HCT116 (cell line): ENCODE results near the gene CAMK2G. TPM values are rescaled to one million over a fixed set of nuclear protein-coding genes. Genes with fewer than 3 reads are reported as not detected.

Experiments used
- ATAC-seq: fragments of 200-7000 bp; cut with Tn5 transposase; 2 replicates; pipeline ENCODE4 v1.9.1; 2020; ENCODE audit warnings: mild to moderate bottlenecking, moderate library complexity
- BruUV-seq: library from RNA; stranded (reverse); fragments of 400-500 nt; replicated peaks from 2 replicates; lab custom pipeline; 2021; lab: Mats Ljungman, UMichigan
- CTCF ChIA-PET: fragments of 300-600 bp; sonication (Branson Sonifier 250); formaldehyde crosslinking; loops from one replicate; lab custom pipeline; 2021; ENCODE audit warnings: antibody characterized with exemption; lab: Charles Lee
- POLR2A ChIA-PET: fragments of 300-600, 350-600 bp; sonication (Branson Sonifier 250); formaldehyde crosslinking; loops from one replicate; lab custom pipeline; 2021; ENCODE audit warnings: antibody characterized with exemption; lab: Charles Lee
- RAD21 ChIA-PET, 2 experiments: fragments of 300-600 bp; sonication (Branson Sonifier 250); formaldehyde crosslinking; loops; one replicate each; lab custom pipeline; 2023; ENCODE audit warnings: low total read pairs in 2 of 2; ENCODE audit not compliant: uncharacterized antibody in 2 of 2, unreplicated experiment in 2 of 2, low non-redundant PET in 1 of 2; lab: Charles Lee
- DNase-seq: peaks from one replicate; pipeline ENCODE4 v3.0.0-alpha.2; 2010; ENCODE audit warnings: low read depth, low spot score
- H2AFZ ChIP-seq: fragments of 200-600 bp; shearing (Covaris generic), sonication (generic); 2 replicates; pipeline ENCODE4 v1.6.1; 2017; ENCODE audit warnings: low read depth, mixed run types, mixed read lengths, antibody characterized with exemption, low read length; ENCODE audit not compliant: poor library complexity, severe bottlenecking
- H3K27ac ChIP-seq: 2 replicates; pipeline ENCODE4 v1.5.1; 2012; ENCODE audit warnings: low read depth, low read length
- H3K27me3 ChIP-seq: fragments of 200-600 bp; sonication (generic); 2 replicates; pipeline ENCODE4 v1.6.1; 2016; ENCODE audit warnings: mixed run types, low read length, mixed read lengths; ENCODE audit not compliant: insufficient read depth
- H3K36me3 ChIP-seq, 2 experiments: fragments of 200-500 bp in 1 of 2; fragments of 200-600 bp in 1 of 2; sonication (Bioruptor generic) in 1 of 2; sonication (generic) in 1 of 2; 2 replicates each; pipeline versions ENCODE4 v1.5.1 to v1.6.1; 2014 to 2016; ENCODE audit warnings: low read length in 2 of 2, inconsistent platforms in 1 of 2, mixed read lengths in 1 of 2, mixed run types in 1 of 2; ENCODE audit not compliant: insufficient read depth in 2 of 2, control insufficient read depth in 1 of 2
- H3K4me1 ChIP-seq, 2 experiments: fragments of 200-600 bp in 1 of 2; sonication (generic) in 1 of 2; 2 replicates each; pipeline versions ENCODE4 v1.5.1 to v1.6.1; 2012 to 2017; ENCODE audit warnings: low read length in 2 of 2, inconsistent platforms in 1 of 2, mild to moderate bottlenecking in 1 of 2, mixed read lengths in 1 of 2, mixed run types in 1 of 2, moderate library complexity in 1 of 2; ENCODE audit not compliant: insufficient read depth in 2 of 2, control insufficient read depth in 1 of 2
- H3K4me2 ChIP-seq: fragments of 200-600 bp; sonication (generic); 2 replicates; pipeline ENCODE4 v1.6.1; 2017; ENCODE audit warnings: mixed run types, low read length, mixed read lengths
- H3K4me3 ChIP-seq, 2 experiments: fragments of 200-600 bp in 1 of 2; sonication (generic) in 1 of 2; replicated peaks in 1 of 2; 2 replicates each; pipeline ENCODE4 v1.5.1; 2011 to 2016; ENCODE audit warnings: low read length in 2 of 2, control low read depth in 1 of 2, low read depth in 1 of 2, mild to moderate bottlenecking in 1 of 2, mixed read lengths in 1 of 2, mixed run types in 1 of 2
- H3K79me2 ChIP-seq: fragments of 200-600 bp; sonication (generic); 2 replicates; pipeline ENCODE4 v1.6.1; 2017; ENCODE audit warnings: mild to moderate bottlenecking, mixed run types, low read length, moderate library complexity, mixed read lengths; ENCODE audit not compliant: insufficient read depth
- H3K9ac ChIP-seq: fragments of 200-600 bp; sonication (generic); 2 replicates; pipeline ENCODE4 v1.6.1; 2016; ENCODE audit warnings: low read length, mixed read lengths
- H3K9me2 ChIP-seq: fragments of 200-600 bp; sonication (generic), shearing (Covaris generic); 2 replicates; pipeline ENCODE4 v1.6.1; 2017; ENCODE audit warnings: mixed run types, mild to moderate bottlenecking, moderate library complexity; ENCODE audit not compliant: insufficient read depth
- H3K9me3 ChIP-seq, 2 experiments: fragments of 200-500 bp in 1 of 2; fragments of 200-600 bp in 1 of 2; sonication (Bioruptor generic) in 1 of 2; sonication (generic) in 1 of 2; 2 replicates each; pipeline ENCODE4 v1.6.1; 2014 to 2017; ENCODE audit warnings: low read length in 2 of 2, mixed read lengths in 2 of 2, inconsistent platforms in 1 of 2, low read depth in 1 of 2, mild to moderate bottlenecking in 1 of 2, mixed run types in 1 of 2, moderate library complexity in 1 of 2; ENCODE audit not compliant: control insufficient read depth in 1 of 2, insufficient read depth in 1 of 2
- H4K20me1 ChIP-seq: fragments of 200-600 bp; sonication (generic), shearing (Covaris generic); 2 replicates; pipeline ENCODE4 v1.6.1; 2017; ENCODE audit warnings: mixed run types, mild to moderate bottlenecking, moderate library complexity; ENCODE audit not compliant: insufficient read depth
- CBX3 ChIP-seq: IDR thresholded peaks from 2 replicates; pipeline ENCODE4 v1.6.1; 2012; ENCODE audit warnings: low read depth
- CEBPB ChIP-seq: IDR thresholded peaks from 2 replicates; pipeline ENCODE4 v1.6.1; 2012; ENCODE audit warnings: low read depth
- EGR1 ChIP-seq: IDR thresholded peaks from 2 replicates; pipeline ENCODE4 v1.6.1; 2012; ENCODE audit warnings: low read depth
- EZH2 ChIP-seq: fragments of 200-600 bp; sonication (generic); IDR thresholded peaks from 2 replicates; pipeline ENCODE4 v1.6.1; 2017; ENCODE audit warnings: antibody characterized with exemption, mixed run types
- EZH2phosphoT487 ChIP-seq: fragments of 200-600 bp; IDR thresholded peaks from 2 replicates; pipeline ENCODE4 v1.6.1; 2018; ENCODE audit warnings: antibody characterized with exemption, borderline replicate concordance
- JUND ChIP-seq: IDR thresholded peaks from 2 replicates; pipeline ENCODE4 v1.6.1; 2012
- POLR2A ChIP-seq: IDR thresholded peaks from 2 replicates; pipeline ENCODE4 v1.7.0; 2011; ENCODE audit warnings: borderline replicate concordance; ENCODE audit not compliant: insufficient read depth, insufficient read length; ENCODE audit errors: extremely low read depth
- SIN3A ChIP-seq: IDR thresholded peaks from 2 replicates; pipeline ENCODE4 v1.6.1; 2012; ENCODE audit warnings: low read depth
- SP1 ChIP-seq: IDR thresholded peaks from 2 replicates; pipeline ENCODE4 v1.6.1; 2012; ENCODE audit warnings: low read depth
- SRF ChIP-seq: IDR thresholded peaks from 2 replicates; pipeline ENCODE4 v1.6.1; 2012; ENCODE audit warnings: low read depth
- TCF7L2 ChIP-seq: IDR thresholded peaks from 2 replicates; pipeline ENCODE4 v1.7.0; 2011; ENCODE audit warnings: borderline replicate concordance, inconsistent platforms; ENCODE audit not compliant: insufficient read depth, insufficient read length; ENCODE audit errors: extremely low read depth
- YY1 ChIP-seq: IDR thresholded peaks from 2 replicates; pipeline ENCODE4 v1.6.1; 2011; ENCODE audit warnings: low read length, low read depth, moderate library complexity, mild to moderate bottlenecking; ENCODE audit not compliant: insufficient replicate concordance; ENCODE audit errors: extremely low read depth
- ZFX ChIP-seq: fragments of 450-650 bp; IDR thresholded peaks from 2 replicates; pipeline ENCODE4 v1.6.1; 2017
- ZNF274 ChIP-seq: fragments of 200-500 bp; sonication (Bioruptor generic); IDR thresholded peaks from 2 replicates; pipeline ENCODE4 v1.6.1; 2014; ENCODE audit warnings: mild to moderate bottlenecking, low read depth, low read length, inconsistent platforms
- intact Hi-C: fragments of 100-400 bp; cut with micrococcal nuclease; formaldehyde crosslinking; loops from 2 replicates; pipeline ENCODE4 v1.10.0; 2022
- total RNA-seq: library from RNA; stranded (reverse); gene quantifications from one replicate; pipeline ENCODE4 v1.2.1, GENCODE V29; 2021; ENCODE audit not compliant: unreplicated experiment
- TF ChIP-seq, protein P1 (sequence below), 3 experiments: fragments of 200-600 bp in 1 of 3; sonication (generic) in 1 of 3; IDR thresholded peaks in 2 of 3; conservative IDR thresholded peaks in 1 of 3; 2 replicates each; pipeline ENCODE4 v1.5.1; 2012 to 2017; ENCODE audit warnings: low read depth in 2 of 3, low read length in 2 of 3, antibody characterized with exemption in 1 of 3, borderline replicate concordance in 1 of 3, control low read depth in 1 of 3, mild to moderate bottlenecking in 1 of 3, mixed read lengths in 1 of 3, mixed run types in 1 of 3, moderate library complexity in 1 of 3; ENCODE audit not compliant: insufficient read depth in 1 of 3
- TF ChIP-seq, protein P2 (sequence below): IDR thresholded peaks from 2 replicates; pipeline ENCODE4 v1.6.1; 2012

The CAMK2G gene
- total RNA-seq, 1 experiment from 2014 or later, result 28.3 TPM

DNA sequence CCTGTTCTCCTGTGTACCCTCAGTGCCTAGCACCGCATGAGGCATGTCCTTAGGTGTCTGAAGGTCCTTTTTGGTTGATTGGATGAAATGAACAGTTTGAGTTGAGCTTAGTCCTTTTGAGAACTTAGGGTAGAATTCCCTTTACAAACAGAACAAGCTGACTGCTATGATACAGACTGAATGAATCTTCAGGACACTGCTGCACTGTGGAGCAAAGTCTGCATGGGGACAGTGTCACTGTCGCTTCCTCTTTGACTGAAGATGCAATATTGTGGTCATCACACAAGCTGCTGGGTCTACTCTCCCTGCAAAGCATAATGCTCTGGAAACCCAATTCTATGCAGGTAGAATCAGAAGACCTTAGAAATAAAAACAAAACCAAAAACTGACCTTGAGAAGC is 28.0 kb upstream of the CAMK2G start:
- TF ChIP-seq YY1 (no peak), CEBPB (no peak), SIN3A (no peak), CBX3 (no peak), EZH2 (no peak), EZH2phosphoT487 (no peak), SRF (no peak), TCF7L2 (no peak), ZFX (no peak), SP1 (no peak), ZNF274 (no peak), POLR2A (no peak), EGR1 (no peak), JUND (no peak)
- TF ChIP-seq, protein P1, sequence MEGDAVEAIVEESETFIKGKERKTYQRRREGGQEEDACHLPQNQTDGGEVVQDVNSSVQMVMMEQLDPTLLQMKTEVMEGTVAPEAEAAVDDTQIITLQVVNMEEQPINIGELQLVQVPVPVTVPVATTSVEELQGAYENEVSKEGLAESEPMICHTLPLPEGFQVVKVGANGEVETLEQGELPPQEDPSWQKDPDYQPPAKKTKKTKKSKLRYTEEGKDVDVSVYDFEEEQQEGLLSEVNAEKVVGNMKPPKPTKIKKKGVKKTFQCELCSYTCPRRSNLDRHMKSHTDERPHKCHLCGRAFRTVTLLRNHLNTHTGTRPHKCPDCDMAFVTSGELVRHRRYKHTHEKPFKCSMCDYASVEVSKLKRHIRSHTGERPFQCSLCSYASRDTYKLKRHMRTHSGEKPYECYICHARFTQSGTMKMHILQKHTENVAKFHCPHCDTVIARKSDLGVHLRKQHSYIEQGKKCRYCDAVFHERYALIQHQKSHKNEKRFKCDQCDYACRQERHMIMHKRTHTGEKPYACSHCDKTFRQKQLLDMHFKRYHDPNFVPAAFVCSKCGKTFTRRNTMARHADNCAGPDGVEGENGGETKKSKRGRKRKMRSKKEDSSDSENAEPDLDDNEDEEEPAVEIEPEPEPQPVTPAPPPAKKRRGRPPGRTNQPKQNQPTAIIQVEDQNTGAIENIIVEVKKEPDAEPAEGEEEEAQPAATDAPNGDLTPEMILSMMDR (IDR thresholded peaks at IDR 0.05 in 2 of 3, conservative IDR thresholded peaks at IDR 0.05 in 1 of 3; ENCODE audit: borderline replicate concordance in 1 of 3, insufficient read depth in 1 of 3, low read depth in 2 of 3, low read length in 2 of 3), result no peak
- TF ChIP-seq, protein P2, sequence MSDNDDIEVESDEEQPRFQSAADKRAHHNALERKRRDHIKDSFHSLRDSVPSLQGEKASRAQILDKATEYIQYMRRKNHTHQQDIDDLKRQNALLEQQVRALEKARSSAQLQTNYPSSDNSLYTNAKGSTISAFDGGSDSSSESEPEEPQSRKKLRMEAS, result no peak
- POLR2A ChIA-PET, result interaction anchor here (0.8 to 2.3 kb wide), 3 partner anchors 9 to 14 kb away, joined by 3 to 13 read pairs (median 6); no protein-coding TSS in a partner anchor
- RAD21 ChIA-PET, result no interaction called here
- Histone ChIP-seq H3K9me3 (no peaks in the 10 kb centered on the region), H3K9me2 (no peaks in the 10 kb centered on the region), H3K27ac (no peak overlapping the region), H3K36me3 (no peaks in the 10 kb centered on the region), H3K27me3 (no peaks in the 10 kb centered on the region), H3K4me3 (no peak overlapping the region), H2AFZ (no peak overlapping the region), H4K20me1 (no peaks in the 10 kb centered on the region), H3K4me1 (peaks cover 42 to 71% of the 10 kb centered on the region in 2 experiments), H3K9ac (no peak overlapping the region), H3K79me2 (no peaks in the 10 kb centered on the region), H3K4me2 (no peak overlapping the region)
- ATAC-seq (no peak), DNase-seq (no peak)
- BruUV-seq, result no TSS peak
- intact Hi-C loops, result no loop called here
- CTCF ChIA-PET, result interaction anchor here (1.0 kb wide), 1 partner anchor 8 kb away, joined by 3 read pairs; no protein-coding TSS in a partner anchor
